HG02852 (cell line): ENCODE data around the gene CHN2.
A peak's percentile ranks its signal among the peaks of the same experiment; 100 is the strongest.

Source experiments
- ATAC-seq: cut with Tn5 transposase; IDR thresholded peaks from one replicate; pipeline ENCODE4 v1.9.1; 2021; ENCODE audit warnings: mild to moderate bottlenecking, moderate library complexity; ENCODE audit not compliant: unreplicated experiment

The CHN2 gene

GRCh38 chr7:29421010-29421956 lies 226.7 kb downstream of the CHN2 start:
- no peak for ATAC-seq

- ATAC-seq = no peak
These were observed 228.3 kb downstream of the CHN2 start for GRCh38 chr7:29422829-29423228.

- ATAC-seq = no peak
These were observed 229.9 kb downstream of the CHN2 start for GRCh38 chr7:29424295-29424983.

- ATAC-seq = no peak
These were observed 230.4 kb downstream of the CHN2 start for GRCh38 chr7:29424984-29425309.

GRCh38 chr7:29426587-29426986 lies 232.0 kb downstream of the CHN2 start:
- ATAC-seq = no peak

GRCh38 chr7:29429401-29429800 lies 234.8 kb downstream of the CHN2 start:
- no peak for ATAC-seq

- ATAC-seq = no peak
These were observed 235.8 kb downstream of the CHN2 start for GRCh38 chr7:29430279-29430949.

- ATAC-seq = no peak
These were observed 237.1 kb downstream of the CHN2 start for GRCh38 chr7:29431686-29432085.

GRCh38 chr7:29432721-29433120 lies 238.1 kb downstream of the CHN2 start:
- no peak for ATAC-seq

GRCh38 chr7:29434380-29434768 lies 239.8 kb downstream of the CHN2 start:
- ATAC-seq = no peak

GRCh38 chr7:29435167-29435566 lies 240.6 kb downstream of the CHN2 start:
- peak; percentile 75 for ATAC-seq

- ATAC-seq = no peak
These were observed 241.3 kb downstream of the CHN2 start for GRCh38 chr7:29435902-29436301.

- no peak for ATAC-seq
These were observed 247.6 kb downstream of the CHN2 start for GRCh38 chr7:29442146-29442545.

GRCh38 chr7:29443552-29443951 lies 249.0 kb downstream of the CHN2 start:
- ATAC-seq = no peak

GRCh38 chr7:29444267-29444666 lies 249.7 kb downstream of the CHN2 start:
- ATAC-seq = no peak

- ATAC-seq = no peak
These were observed 251.2 kb downstream of the CHN2 start for GRCh38 chr7:29445736-29446135.

- ATAC-seq = no peak
These were observed 253.3 kb downstream of the CHN2 start for GRCh38 chr7:29447828-29448227.

- ATAC-seq = no peak
These were observed 255.1 kb downstream of the CHN2 start for GRCh38 chr7:29449569-29450260.

- no peak for ATAC-seq
These were observed 258.4 kb downstream of the CHN2 start for GRCh38 chr7:29453021-29453420.

GRCh38 chr7:29454464-29454863 lies 259.9 kb downstream of the CHN2 start:
- ATAC-seq = no peak

- ATAC-seq = no peak
These were observed 260.4 kb downstream of the CHN2 start for GRCh38 chr7:29454899-29455451.
